Activated T-cell treated with anti-CD3 and anti-CD28 coated beads for 48 hours (primary cell): Measurements from ENCODE around the gene SRC.

Experiments used
- DNase-seq: peaks from one replicate; pipeline ENCODE4 v3.0.0-alpha.2; 2020; ENCODE audit warnings: low read depth

SRC gene

GRCh38 chr20:37350649-37351574 is 5.0 kb downstream of the SRC start:
- DNase-seq: no peak

- no peak for DNase-seq
Measured at GRCh38 chr20:37351689-37352607, 6.0 kb downstream of the SRC start.

- no peak for DNase-seq
Measured at GRCh38 chr20:37352608-37352980, 6.7 kb downstream of the SRC start.

- DNase-seq: no peak
Measured at GRCh38 chr20:37353285-37353849, 7.4 kb downstream of the SRC start.

- DNase-seq: no peak
Measured at GRCh38 chr20:37354210-37355195, 8.6 kb downstream of the SRC start.

GRCh38 chr20:37355252-37356180 is 9.6 kb downstream of the SRC start:
- DNase-seq: no peak

- DNase-seq: no peak
Measured at GRCh38 chr20:37356387-37356786, 10.4 kb downstream of the SRC start.

GRCh38 chr20:37356961-37357371 is 11.0 kb downstream of the SRC start:
- DNase-seq: no peak

GRCh38 chr20:37357481-37358365 is 11.8 kb downstream of the SRC start:
- no peak for DNase-seq

GRCh38 chr20:37358366-37359150 is 12.6 kb downstream of the SRC start:
- DNase-seq: no peak

GRCh38 chr20:37359331-37359730 is 13.4 kb downstream of the SRC start:
- no peak for DNase-seq

GRCh38 chr20:37359836-37360235 is 13.9 kb downstream of the SRC start:
- no peak for DNase-seq

GRCh38 chr20:37360391-37361115 is 14.6 kb downstream of the SRC start:
- DNase-seq: no peak

GRCh38 chr20:37361336-37361735 is 15.4 kb downstream of the SRC start:
- DNase-seq: no peak

- no peak for DNase-seq
Measured at GRCh38 chr20:37362231-37362792, 16.4 kb downstream of the SRC start.

- no peak for DNase-seq
Measured at GRCh38 chr20:37362821-37363220, 16.9 kb downstream of the SRC start.
